H1 (cell line): ENCODE results near the gene SCD. TPM values are rescaled to one million over a fixed set of nuclear protein-coding genes. Genes with fewer than 3 reads are reported as not detected.

Experiments used
- CTCF ChIA-PET: fragments of 300-600 bp; sonication (Branson Sonifier 250); formaldehyde crosslinking; loops from one replicate; lab custom pipeline; 2021; ENCODE audit not compliant: partially characterized antibody; lab: Charles Lee
- POLR2A ChIA-PET: fragments of 300-600 bp; sonication (Branson Sonifier 250); formaldehyde crosslinking; loops from one replicate; lab custom pipeline; 2021; ENCODE audit warnings: inconsistent platforms; ENCODE audit not compliant: partially characterized antibody; lab: Charles Lee
- DNase-seq, 2 experiments: peaks; one replicate each; pipeline versions ENCODE4 v3.0.0 to v3.0.0-alpha.2; 2010 to 2022; ENCODE audit warnings: low spot score in 2 of 2, low read depth in 1 of 2, mixed read lengths in 1 of 2
- FAIRE-seq: peaks from 2 replicates; lab custom pipeline; 2011; peaks lifted over from hg19 to GRCh38; lab: Jason Lieb, UNC
- H2AFZ ChIP-seq: 2 replicates; pipeline ENCODE4 v1.8.1; 2012; ENCODE audit warnings: low read length, inconsistent platforms
- H2AK5ac ChIP-seq: 2 replicates; pipeline ENCODE4 v1.6.1; 2013; ENCODE audit warnings: low read depth, low read length
- H2BK120ac ChIP-seq: replicated peaks from 2 replicates; pipeline ENCODE3; 2013; ENCODE audit warnings: low read depth, low read length, inconsistent platforms
- H2BK12ac ChIP-seq: 2 replicates; pipeline ENCODE4 v1.6.1; 2013; ENCODE audit warnings: low read depth, low read length
- H2BK15ac ChIP-seq: 2 replicates; pipeline ENCODE4 v1.6.1; 2013; ENCODE audit warnings: low read length
- H2BK20ac ChIP-seq: 2 replicates; pipeline ENCODE4 v1.6.1; 2013; ENCODE audit warnings: low read length
- H2BK5ac ChIP-seq: 2 replicates; pipeline ENCODE4 v1.6.1; 2013; ENCODE audit warnings: low read depth, low read length
- H3K14ac ChIP-seq: 2 replicates; pipeline ENCODE4 v1.6.1; 2013; ENCODE audit warnings: inconsistent platforms; ENCODE audit not compliant: insufficient read length
- H3K18ac ChIP-seq: 2 replicates; pipeline ENCODE4 v1.6.1; 2013; ENCODE audit warnings: low read length; ENCODE audit errors: extremely low read depth
- H3K23ac ChIP-seq: 2 replicates; pipeline ENCODE4 v1.6.1; 2013; ENCODE audit warnings: inconsistent platforms; ENCODE audit not compliant: insufficient read length
- H3K23me2 ChIP-seq: 2 replicates; pipeline ENCODE4 v1.6.1; 2013; ENCODE audit warnings: low read depth, low read length
- H3K27ac ChIP-seq: 2 replicates; pipeline ENCODE4 v1.6.1; 2011; ENCODE audit warnings: low read depth, low read length, inconsistent platforms
- H3K27me3 ChIP-seq, 4 experiments: replicated peaks in 1 of 4; 1 replicate in 1 of 4; 2 replicates in 3 of 4; pipeline versions ENCODE4 v1.6.1 to v1.8.1; 2011 to 2013; ENCODE audit warnings: low read length in 3 of 4, mild to moderate bottlenecking in 3 of 4, inconsistent platforms in 2 of 4, mixed read lengths in 2 of 4, moderate library complexity in 1 of 4; ENCODE audit not compliant: control insufficient read depth in 3 of 4, insufficient read depth in 3 of 4; ENCODE audit errors: extremely low read depth in 1 of 4
- H3K36me3 ChIP-seq, 4 experiments: 2 replicates each; pipeline versions ENCODE4 v1.6.1 to v1.8.1; 2011 to 2013; ENCODE audit warnings: mild to moderate bottlenecking in 4 of 4, low read length in 3 of 4, moderate library complexity in 2 of 4, control low read depth in 1 of 4, inconsistent platforms in 1 of 4; ENCODE audit not compliant: insufficient read depth in 4 of 4, control insufficient read depth in 2 of 4
- H3K4ac ChIP-seq: replicated peaks from 2 replicates; pipeline ENCODE3; 2013; ENCODE audit warnings: low read length, low read depth, mixed read lengths, inconsistent platforms; ENCODE audit not compliant: insufficient read length
- H3K4me1 ChIP-seq, 4 experiments: replicated peaks in 1 of 4; 1 replicate in 1 of 4; 2 replicates in 3 of 4; pipeline versions ENCODE4 v1.6.1 to v1.8.1; 2011 to 2013; ENCODE audit warnings: low read length in 3 of 4, inconsistent platforms in 2 of 4, mixed read lengths in 1 of 4; ENCODE audit not compliant: insufficient read depth in 4 of 4, control insufficient read depth in 3 of 4
- H3K4me2 ChIP-seq, 2 experiments: 2 replicates each; pipeline versions ENCODE4 v1.6.1 to v1.8.1; 2011 to 2013; ENCODE audit warnings: low read depth in 2 of 2, low read length in 2 of 2, control low read depth in 1 of 2, inconsistent platforms in 1 of 2, mild to moderate bottlenecking in 1 of 2; ENCODE audit not compliant: insufficient read depth in 1 of 2
- H3K4me3 ChIP-seq, 4 experiments: fragments of 200-600, 300-600 bp in 1 of 4; sonication (generic), shearing (Covaris generic), sonication (Bioruptor Twin) in 1 of 4; 2 replicates each; pipeline versions ENCODE4 v1.5.1 to v1.8.1; 2011 to 2016; ENCODE audit warnings: low read length in 4 of 4, low read depth in 3 of 4, control low read depth in 2 of 4, inconsistent platforms in 2 of 4, mild to moderate bottlenecking in 2 of 4, mixed read lengths in 1 of 4, moderate library complexity in 1 of 4; ENCODE audit not compliant: insufficient read depth in 2 of 4; ENCODE audit errors: extremely low read depth in 1 of 4
- H3K56ac ChIP-seq: replicated peaks from 2 replicates; pipeline ENCODE3; 2013; ENCODE audit warnings: low read depth, mild to moderate bottlenecking, mixed read lengths, low read length, inconsistent platforms; ENCODE audit not compliant: insufficient read length
- H3K79me1 ChIP-seq: 2 replicates; pipeline ENCODE4 v1.6.1; 2013; ENCODE audit warnings: low read depth, low read length, control low read depth
- H3K79me2 ChIP-seq, 2 experiments: 2 replicates each; pipeline versions ENCODE4 v1.6.1 to v1.8.1; 2012 to 2013; ENCODE audit warnings: low read length in 2 of 2, mild to moderate bottlenecking in 2 of 2, inconsistent platforms in 1 of 2; ENCODE audit not compliant: insufficient read depth in 2 of 2, control insufficient read depth in 1 of 2
- H3K9ac ChIP-seq, 4 experiments: replicated peaks in 1 of 4; 1 replicate in 1 of 4; 2 replicates in 3 of 4; pipeline versions ENCODE4 v1.6.1 to v1.8.1; 2011 to 2013; ENCODE audit warnings: low read depth in 3 of 4, low read length in 3 of 4, control low read depth in 2 of 4, mild to moderate bottlenecking in 2 of 4, moderate library complexity in 2 of 4, inconsistent platforms in 1 of 4; ENCODE audit errors: extremely low read depth in 1 of 4
- H3K9me3 ChIP-seq, 2 experiments: 2 replicates each; pipeline versions ENCODE4 v1.6.1 to v1.8.1; 2012 to 2013; ENCODE audit warnings: mild to moderate bottlenecking in 2 of 2, moderate library complexity in 2 of 2, control low read depth in 1 of 2, inconsistent platforms in 1 of 2, low read depth in 1 of 2, low read length in 1 of 2, mixed read lengths in 1 of 2; ENCODE audit not compliant: insufficient read depth in 2 of 2
- H4K20me1 ChIP-seq, 2 experiments: replicated peaks in 1 of 2; 2 replicates each; pipeline versions ENCODE3 to v1.8.1; 2011 to 2013; ENCODE audit warnings: inconsistent platforms in 2 of 2, low read length in 2 of 2, mild to moderate bottlenecking in 1 of 2; ENCODE audit not compliant: insufficient read depth in 2 of 2, control insufficient read depth in 1 of 2
- H4K5ac ChIP-seq: 2 replicates; pipeline ENCODE4 v1.6.1; 2013; ENCODE audit warnings: low read length, low read depth, mixed read lengths, inconsistent platforms; ENCODE audit not compliant: insufficient read length
- H4K8ac ChIP-seq: 2 replicates; pipeline ENCODE4 v1.8.0; 2013; ENCODE audit warnings: mild to moderate bottlenecking, moderate library complexity, low read length, inconsistent platforms; ENCODE audit not compliant: insufficient read depth; ENCODE audit errors: extremely low read depth
- H4K91ac ChIP-seq: replicated peaks from 2 replicates; pipeline ENCODE3; 2013; ENCODE audit warnings: low read length, mixed read lengths, inconsistent platforms; ENCODE audit not compliant: insufficient read length
- CHD1 ChIP-seq: IDR thresholded peaks from 2 replicates; pipeline ENCODE4 v1.6.1; 2012; ENCODE audit warnings: low read depth, low read length, improper control_type of control experiment
- POLR2AphosphoS5 ChIP-seq: IDR thresholded peaks from 2 replicates; pipeline ENCODE4 v1.6.1; 2011; ENCODE audit warnings: low read depth, low read length
- TBP ChIP-seq: IDR thresholded peaks from 2 replicates; pipeline ENCODE4 v1.6.1; 2011; ENCODE audit warnings: low read depth, low read length, improper control_type of control experiment
- WGBS, 2 experiments: shearing (Covaris generic) in 1 of 2; methylation state at CpG; one replicate each; pipeline versions ENCODE4 v1.1.6 to v1.1.7; 2013 to 2015; ENCODE audit warnings: low lambda C conversion rate in 2 of 2, mixed read lengths in 2 of 2, inconsistent platforms in 1 of 2, low coverage in 1 of 2, missing lambda C conversion rate in 1 of 2; ENCODE audit not compliant: insufficient replicate concordance in 2 of 2, insufficient coverage in 1 of 2, insufficient read length in 1 of 2; ENCODE audit errors: extremely low coverage in 1 of 2, missing lambda C conversion rate in 1 of 2; 5-methylcytosine and 5-hydroxymethylcytosine counted together
- polyA plus RNA-seq, 7 experiments: library from polyadenylated mRNA; depleted of rRNA in 3 of 7; stranded (reverse) in 5 of 7; unstranded in 2 of 7; fragments of >200 nt in 5 of 7; fragments of 200-250 nt in 2 of 7; gene quantifications; 1 replicate in 5 of 7; 2 replicates in 1 of 7; 4 replicates in 1 of 7; pipeline versions ENCODE4 v1.2.1 to v1.2.3, GENCODE V29; 2011 to 2013; ENCODE audit warnings: missing spikeins in 2 of 7, mixed read lengths in 2 of 7
- total RNA-seq: library from RNA; stranded (reverse); fragmentation: NEBNext Ultra II Directional; extraction: Animal tissue kit (Norgen Biotek cat#: 25700); gene quantifications from 2 replicates; pipeline ENCODE4 v1.2.1, GENCODE V29; 2021

SCD gene
- total and polyA plus RNA-seq, 2 of the 8 experiments (the other 6 are each of a cell fraction or from before 2014, with no cell fraction given): 397 to 621 TPM

- peak overlapping the region; percentile 98 for H3K56ac ChIP-seq
- peak overlapping the region; percentile 19 for H2AK5ac ChIP-seq
- H3K9me3 ChIP-seq: no peaks in the 10 kb centered on the region
- CTCF ChIA-PET: interaction anchor here (0.9 to 1.4 kb wide), 5 partner anchors 15 to 107 kb away, joined by 3 to 4 read pairs (median 3); no protein-coding TSS in a partner anchor
- H3K4me2 ChIP-seq: peak overlapping the region; percentile 71 to 73
- H3K27ac ChIP-seq: peak overlapping the region; percentile 90
- DNase-seq: no peak
- H3K4me3 ChIP-seq: peak overlapping the region; percentile 55 to 71 (median 66)
- peak overlapping the region; percentile 97 for H2BK5ac ChIP-seq
- POLR2A ChIA-PET: interaction anchor here (0.6 to 4.6 kb wide), 30 partner anchors 9 to 525 kb away, joined by 3 to 85 read pairs (median 5); partner anchors contain the start of genes CWF19L1, PKD2L1 and SCD
- peak overlapping the region; percentile 71 for H2BK120ac ChIP-seq
- H4K20me1 ChIP-seq: peaks cover 0 to 3% of the 10 kb centered on the region in 2 experiments
- peak overlapping the region; percentile 9 for H2BK20ac ChIP-seq
- peaks cover 0 to 23% of the 10 kb centered on the region in 2 experiments; a peak in 2 of 4 replicates for H3K79me2 ChIP-seq
- peak overlapping the region; percentile 98 for H4K91ac ChIP-seq
- H4K8ac ChIP-seq: peak overlapping the region; percentile 97; the same call in 1 of the 2 replicates
- FAIRE-seq: peak; percentile 7
- H3K4me1 ChIP-seq: peaks cover 8 to 25% (median 9%) of the 10 kb centered on the region in 4 experiments
- peak overlapping the region in 3 of 4 experiments; percentile 80 to 91 (median 84); a peak in 6 of 7 replicates for H3K9ac ChIP-seq
- H3K23me2 ChIP-seq: peaks cover 10% of the 10 kb centered on the region
- peak overlapping the region; percentile 97 for H4K5ac ChIP-seq
- no peaks in the 10 kb centered on the region for H3K79me1 ChIP-seq
- no peak overlapping the region for H3K23ac ChIP-seq
- H3K36me3 ChIP-seq: no peaks in the 10 kb centered on the region
- peak overlapping the region; percentile 65 for H2BK12ac ChIP-seq
- H3K27me3 ChIP-seq: no peaks in the 10 kb centered on the region
- no peak overlapping the region for H3K14ac ChIP-seq
- WGBS, 2 experiments: 10% methylated on average over 3 of the region's 3 CpGs; no CpG with 5 or more reads in 1 of the 2 experiments
- H2BK15ac ChIP-seq: peak overlapping the region; percentile 13; the same call in 1 of the 2 replicates
- peak; percentile 36; the same call in 1 of the 2 replicates for TF ChIP-seq POLR2AphosphoS5
- peak; percentile 33; the same call in 1 of the 2 replicates for TF ChIP-seq TBP
- no peak for TF ChIP-seq CHD1
- TF ChIP-seq, all 59 proteins: peak for 2
- H3K4ac ChIP-seq: peak overlapping the region; percentile 94
- H3K18ac ChIP-seq: peak overlapping the region; percentile 99
- H2AFZ ChIP-seq: no peak overlapping the region
These were observed 27.2 kb downstream of the SCD start for GRCh38 chr10:100374200-100374655.
